Prostate gland (tissue), 2 donors: Measurements from ENCODE around the gene KATNB1. TPM values are rescaled to one million over a fixed set of nuclear protein-coding genes. Genes with fewer than 3 reads are reported as not detected.
"Not testable (repeated sequence)": the region's sequence is repeated elsewhere in the genome, so short reads cannot be mapped to it uniquely, and the experiment has no call there.

Experiments used
- DNase-seq: peaks from one replicate; pipeline ENCODE4 v3.0.0-alpha.2; 2019; ENCODE audit warnings: low spot score
- H3K27ac ChIP-seq, 2 donors: fragments of 200-600 bp; sonication (generic); 2 replicates each; pipeline ENCODE4 v1.5.1; 2017 to 2019
- H3K27me3 ChIP-seq: fragments of 200-600 bp; sonication (generic); replicated peaks from 2 replicates; pipeline ENCODE4 v1.5.1; 2019; ENCODE audit not compliant: insufficient read depth
- H3K36me3 ChIP-seq, 2 donors: fragments of 200-600 bp; sonication (generic); 1 replicate in 1 of 2; 2 replicates in 1 of 2; pipeline versions ENCODE4 v1.5.1 to v1.8.1; 2017 to 2019
- H3K4me1 ChIP-seq: fragments of 200-600 bp; sonication (generic); replicated peaks from 2 replicates; pipeline ENCODE4 v1.5.1; 2019
- H3K4me3 ChIP-seq, 2 donors: fragments of 200-600 bp; sonication (generic); 2 replicates each; pipeline ENCODE4 v1.5.1; 2017 to 2019
- H3K9me3 ChIP-seq: fragments of 200-600 bp; sonication (generic); 2 replicates; pipeline ENCODE4 v1.5.1; 2017
- CTCF ChIP-seq, 4 experiments: fragments of 200-600 bp in 2 of 4; fragments of 450-650 bp in 2 of 4; sonication (generic) in 2 of 4; IDR thresholded peaks; 1 replicate in 3 of 4; 2 replicates in 1 of 4; pipeline ENCODE4 v1.5.1; 2016 to 2019; ENCODE audit warnings: antibody characterized with exemption in 4 of 4, mild to moderate bottlenecking in 2 of 4, moderate library complexity in 2 of 4
- POLR2A ChIP-seq: fragments of 450-650 bp; IDR thresholded peaks from one replicate; pipeline ENCODE4 v1.6.1; 2016; ENCODE audit warnings: antibody characterized with exemption, mild to moderate bottlenecking
- POLR2AphosphoS5 ChIP-seq: sonication (generic); formaldehyde crosslinking; IDR thresholded peaks from one replicate; pipeline ENCODE4 v1.6.1; 2017; ENCODE audit warnings: antibody characterized with exemption
- WGBS: methylation state at CpG from one replicate; pipeline ENCODE4 v1.1.5; 2018; 5-methylcytosine and 5-hydroxymethylcytosine counted together
- intact Hi-C: fragments of 100-400 bp; cut with DNase I; formaldehyde crosslinking; loops from one replicate; pipeline ENCODE4 v1.14.2; 2022
- total RNA-seq, 2 donors: library from RNA; depleted of rRNA; stranded (reverse); fragments of >200 nt; gene quantifications; one replicate each; pipeline ENCODE4 v1.1.0, GENCODE V29; 2016

KATNB1 gene
- total RNA-seq, 2 donors from 2014 or later = 22.7 to 30.2 TPM

DNA sequence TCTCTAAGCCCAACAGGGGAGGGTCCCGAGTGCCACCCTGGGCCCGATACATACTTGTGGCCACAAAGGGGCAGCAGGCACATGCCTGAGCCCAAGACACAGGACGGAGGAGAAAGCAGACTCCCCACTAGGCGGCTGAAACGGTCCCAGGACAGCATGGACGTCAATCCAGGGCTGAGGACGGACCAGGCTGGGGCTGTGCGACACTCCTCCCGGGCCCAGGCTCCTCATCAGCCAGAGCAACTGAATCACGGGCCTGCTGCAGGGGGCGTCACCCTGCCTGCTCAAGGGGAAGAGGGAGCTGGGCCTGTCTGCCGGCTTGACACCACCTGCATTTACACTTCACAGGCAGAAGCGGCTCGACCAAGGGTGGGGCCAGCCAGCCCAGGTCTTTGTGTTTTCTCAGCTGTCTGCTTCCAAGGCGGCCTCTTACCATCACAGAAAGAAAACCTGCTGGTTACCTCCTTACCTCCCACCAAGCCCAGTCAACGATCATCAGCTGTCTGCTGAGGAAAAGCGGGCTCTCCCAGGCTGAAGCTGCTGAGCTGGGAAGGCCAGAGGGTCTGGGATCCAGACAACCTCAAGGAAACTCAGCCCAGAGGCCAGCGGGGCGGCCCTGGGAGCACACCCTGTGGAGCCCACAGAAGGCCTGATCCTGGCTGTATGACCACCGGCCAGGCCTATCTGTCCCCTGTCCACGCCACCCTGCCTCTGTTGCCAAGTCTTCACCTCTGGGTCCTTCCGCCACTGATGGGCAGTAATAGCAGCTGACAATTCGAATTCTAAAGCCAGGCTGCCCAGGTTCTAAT lies 40.3 kb downstream of the KATNB1 start:
- WGBS = 60% methylated on average over 23 of the region's 23 CpGs
- DNase-seq = no peak
- intact Hi-C loops = no loop called here
- Histone ChIP-seq H3K9me3 (no peaks in the 10 kb centered on the region), H3K4me1 (no peaks in the 10 kb centered on the region), H3K4me3 (no peak overlapping the region), H3K27me3 (no peaks in the 10 kb centered on the region), H3K27ac (no peak overlapping the region), H3K36me3 (no peaks in the 10 kb centered on the region)
- TF ChIP-seq CTCF (IDR thresholded peaks at IDR 0.05) (peak in 1 of 4 experiments; percentile 30), POLR2AphosphoS5 (no peak)

- no peak for DNase-seq
- no peaks in the 10 kb centered on the region for H3K9me3 ChIP-seq
- 89% methylated on average over 5 of the region's 5 CpGs for WGBS
- TF ChIP-seq POLR2A (no peak), CTCF (IDR thresholded peaks at IDR 0.05) (no peak)
- H3K4me3 ChIP-seq = no peak overlapping the region
- no peaks in the 10 kb centered on the region for H3K4me1 ChIP-seq
- intact Hi-C loops = no loop called here
- H3K27ac ChIP-seq = no peak overlapping the region
- no peaks in the 10 kb centered on the region for H3K27me3 ChIP-seq
- no peaks in the 10 kb centered on the region for H3K36me3 ChIP-seq
Observed at GRCh38 chr16:57778658-57779057, 43.1 kb downstream of the KATNB1 start.

DNA sequence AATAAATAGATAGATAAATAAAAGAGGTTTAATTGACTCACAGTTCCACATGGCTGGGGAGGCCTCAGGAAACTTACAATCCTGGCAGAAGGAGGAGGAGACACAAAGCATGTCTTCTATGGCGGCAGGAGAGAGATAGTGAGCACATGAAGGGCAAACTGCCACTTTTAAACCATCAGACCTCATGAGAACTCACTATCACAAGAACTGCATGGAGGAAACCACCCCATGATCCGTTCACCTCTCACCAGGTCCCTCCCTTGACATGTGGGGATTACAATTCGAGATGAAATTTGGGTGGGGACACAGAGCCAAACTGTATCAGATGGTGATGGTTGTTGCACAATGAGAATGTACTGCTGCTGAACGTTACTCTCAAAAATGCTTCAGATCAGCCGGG lies 44.3 kb downstream of the KATNB1 start:
- not testable (repeated sequence) for DNase-seq, H3K9me3 ChIP-seq, H3K27me3 ChIP-seq, H3K4me1 ChIP-seq, H3K27ac ChIP-seq, H3K4me3 ChIP-seq, H3K36me3 ChIP-seq
- intact Hi-C loops = loop anchor here (5.0 kb wide), 1 partner anchor 133 kb away; no protein-coding TSS in a partner anchor
- WGBS = 94% methylated on average over 5 of the region's 5 CpGs

DNA sequence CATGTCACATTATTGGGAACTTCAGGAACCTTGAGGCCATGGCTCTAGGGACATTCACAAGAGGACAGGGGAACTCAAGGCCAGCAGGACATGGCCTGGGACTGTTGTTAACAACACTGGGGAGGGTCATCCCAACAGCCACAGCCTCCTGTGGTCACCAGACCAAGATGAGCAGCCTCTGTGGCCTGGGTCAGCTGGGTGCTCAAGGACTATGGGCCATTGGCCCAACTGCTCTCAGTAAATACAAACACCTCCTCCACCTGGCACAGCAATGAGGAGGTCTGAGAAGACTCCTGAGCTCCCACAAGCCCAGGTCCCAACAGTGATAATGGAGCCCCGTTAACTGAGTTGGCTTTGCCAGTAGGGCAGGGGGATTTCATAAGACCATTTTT lies 45.8 kb downstream of the KATNB1 start:
- Histone ChIP-seq H3K36me3 (no peaks in the 10 kb centered on the region), H3K27me3 (no peaks in the 10 kb centered on the region), H3K9me3 (no peaks in the 10 kb centered on the region), H3K4me1 (no peaks in the 10 kb centered on the region), H3K4me3 (no peak overlapping the region), H3K27ac (no peak overlapping the region)
- intact Hi-C loops = loop anchor here (5.0 kb wide), 1 partner anchor 134 kb away; no protein-coding TSS in a partner anchor
- 93% methylated on average over 1 of the region's 1 CpG for WGBS
- DNase-seq = no peak
- TF ChIP-seq CTCF (IDR thresholded peaks at IDR 0.05) (no peak), POLR2AphosphoS5 (no peak), POLR2A (no peak)

GRCh38 chr16:57781741-57782606 lies 46.4 kb downstream of the KATNB1 start:
- intact Hi-C loops = loop anchor here (5.0 kb wide), 1 partner anchor 135 kb away; no protein-coding TSS in a partner anchor
- H3K4me1 ChIP-seq = no peaks in the 10 kb centered on the region
- H3K9me3 ChIP-seq = no peaks in the 10 kb centered on the region
- no peak overlapping the region for H3K4me3 ChIP-seq
- H3K36me3 ChIP-seq = no peaks in the 10 kb centered on the region
- no peak overlapping the region for H3K27ac ChIP-seq
- WGBS = 92% methylated on average over 10 of the region's 10 CpGs
- TF ChIP-seq POLR2AphosphoS5 = no peak
- no peak for TF ChIP-seq CTCF (IDR thresholded peaks at IDR 0.05)
- no peak for TF ChIP-seq POLR2A
- no peaks in the 10 kb centered on the region for H3K27me3 ChIP-seq
- no peak for DNase-seq

DNA sequence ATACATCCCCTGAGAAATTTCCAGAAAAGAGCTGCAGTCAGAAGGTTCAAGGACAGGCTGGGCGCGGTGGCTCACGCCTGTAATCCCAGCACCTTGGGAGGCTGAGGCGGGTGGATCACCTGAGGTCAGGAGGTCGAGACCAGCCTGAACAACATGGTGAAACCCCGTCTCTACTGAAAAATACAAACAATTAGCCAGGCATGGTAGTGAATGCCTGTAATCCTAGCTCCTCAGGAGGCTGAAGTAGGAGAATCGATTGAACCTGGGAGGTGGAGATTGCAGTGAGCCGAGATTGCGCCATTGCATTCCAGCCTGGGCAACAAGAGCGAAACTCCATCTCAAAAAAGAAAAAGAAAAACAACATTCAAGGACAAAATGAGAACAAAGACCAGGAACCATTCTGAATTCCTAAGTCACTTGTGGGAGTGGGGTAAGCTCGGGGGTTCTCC lies 47.1 kb downstream of the KATNB1 start:
- H3K27ac ChIP-seq, H3K27me3 ChIP-seq: not testable (repeated sequence)

More for the DNA sequence above, 47.1 kb downstream of the KATNB1 start:
- not testable (repeated sequence) for H3K4me1 ChIP-seq, H3K9me3 ChIP-seq, H3K36me3 ChIP-seq, DNase-seq, H3K4me3 ChIP-seq
- 92% methylated on average over 11 of the region's 11 CpGs for WGBS
- intact Hi-C loops = loop anchor here (5.0 kb wide), 1 partner anchor 135 kb away; no protein-coding TSS in a partner anchor
